Superior temporal gyrus (tissue), 1 donor: ENCODE results near the gene TEX44.
A peak's percentile ranks its signal among the peaks of the same experiment; 100 is the strongest.

ENCODE experiments used
- DNase-seq: peaks from one replicate; pipeline ENCODE4 v3.0.0-alpha.2; 2016; ENCODE audit errors: extremely low spot score

Gene TEX44

DNA sequence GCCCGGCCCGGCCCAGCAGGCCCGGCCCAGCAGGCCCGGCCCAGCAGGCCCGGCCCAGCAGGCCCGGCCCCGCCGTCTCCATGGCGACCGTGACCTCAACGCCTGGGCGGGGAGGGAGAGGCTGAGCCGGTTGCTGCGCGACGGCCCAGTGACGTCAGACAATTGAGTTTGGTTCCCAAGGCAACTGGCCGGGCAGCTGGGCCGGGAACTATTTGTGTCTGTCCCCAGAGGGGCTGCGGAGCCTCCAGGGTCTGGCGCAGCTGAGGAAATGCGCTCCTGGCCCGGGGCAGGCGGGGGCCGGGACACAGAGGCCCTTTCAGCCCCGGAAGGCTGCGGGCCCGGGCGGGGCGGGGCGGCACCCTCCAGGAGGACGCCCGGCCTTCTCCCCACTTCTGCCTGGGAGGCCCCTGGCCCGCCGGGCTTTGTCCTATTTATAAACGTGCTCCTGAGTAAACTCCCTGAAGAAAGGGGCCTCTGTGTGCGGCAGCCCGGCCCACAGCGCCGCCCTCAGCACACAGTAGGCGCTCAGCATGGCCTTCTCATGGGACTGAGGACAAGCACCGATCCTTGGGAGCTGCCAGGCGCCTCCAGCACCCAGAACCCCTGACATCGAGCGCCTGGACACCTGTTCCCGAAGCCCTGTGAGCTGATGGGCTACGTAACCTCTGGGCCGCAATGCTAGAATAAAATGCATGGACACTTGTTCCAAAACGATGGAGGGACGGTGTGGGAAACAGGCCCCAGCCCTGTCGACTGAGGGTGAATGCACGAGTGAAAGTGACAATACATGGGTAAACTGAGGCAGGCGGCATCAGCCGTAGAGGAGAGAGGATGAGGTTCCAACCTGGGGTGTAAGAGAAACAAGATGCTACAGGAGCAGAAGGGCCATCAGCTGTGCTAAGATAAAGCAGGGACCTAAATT is 12.3 kb downstream of the TEX44 start:
- DNase-seq: peak; percentile 100

DNA sequence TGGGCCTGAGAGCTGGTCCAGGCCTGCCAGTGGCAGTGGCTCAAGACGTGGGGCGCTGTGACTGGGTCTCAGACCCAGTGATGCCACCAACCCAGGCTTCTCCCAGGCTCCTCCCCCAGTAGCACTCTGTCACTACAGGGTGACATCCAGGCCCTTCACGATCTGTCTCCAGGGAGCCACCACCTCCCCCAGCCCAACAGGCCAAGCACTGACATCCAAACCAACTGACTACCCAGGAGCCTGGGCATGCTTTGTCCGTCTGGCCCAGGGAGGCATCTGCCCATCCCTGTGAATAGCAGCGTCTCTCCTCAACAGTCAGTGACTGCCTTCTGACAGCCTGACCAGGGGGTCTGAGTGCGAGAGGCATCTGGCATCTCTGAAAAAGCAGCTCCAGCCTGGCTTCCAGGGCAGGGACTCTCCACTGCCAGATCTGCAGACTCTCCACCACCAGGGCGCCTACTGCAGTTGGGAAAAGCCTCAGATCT is 13.0 kb downstream of the TEX44 start:
- peak; percentile 73 for DNase-seq

DNA sequence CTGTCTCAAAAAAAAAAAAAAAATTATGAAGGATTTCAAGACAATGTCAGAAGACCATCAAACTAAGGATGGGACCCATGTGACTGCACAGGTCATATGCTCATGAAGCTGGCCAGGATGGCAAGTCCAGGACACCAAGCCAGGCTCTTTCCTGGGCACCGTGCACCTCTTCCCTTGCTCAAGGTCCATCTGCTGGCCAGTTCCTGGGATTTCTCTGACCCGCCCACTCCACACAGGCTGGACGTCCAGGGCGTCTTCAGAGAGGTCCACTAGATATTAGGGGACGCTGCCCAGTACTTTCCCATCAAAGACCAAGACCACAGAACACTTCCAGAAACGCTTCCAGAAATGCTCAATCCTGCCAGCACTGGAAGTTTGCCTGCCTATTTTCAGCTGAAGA is 14.3 kb downstream of the TEX44 start:
- no peak for DNase-seq

DNA sequence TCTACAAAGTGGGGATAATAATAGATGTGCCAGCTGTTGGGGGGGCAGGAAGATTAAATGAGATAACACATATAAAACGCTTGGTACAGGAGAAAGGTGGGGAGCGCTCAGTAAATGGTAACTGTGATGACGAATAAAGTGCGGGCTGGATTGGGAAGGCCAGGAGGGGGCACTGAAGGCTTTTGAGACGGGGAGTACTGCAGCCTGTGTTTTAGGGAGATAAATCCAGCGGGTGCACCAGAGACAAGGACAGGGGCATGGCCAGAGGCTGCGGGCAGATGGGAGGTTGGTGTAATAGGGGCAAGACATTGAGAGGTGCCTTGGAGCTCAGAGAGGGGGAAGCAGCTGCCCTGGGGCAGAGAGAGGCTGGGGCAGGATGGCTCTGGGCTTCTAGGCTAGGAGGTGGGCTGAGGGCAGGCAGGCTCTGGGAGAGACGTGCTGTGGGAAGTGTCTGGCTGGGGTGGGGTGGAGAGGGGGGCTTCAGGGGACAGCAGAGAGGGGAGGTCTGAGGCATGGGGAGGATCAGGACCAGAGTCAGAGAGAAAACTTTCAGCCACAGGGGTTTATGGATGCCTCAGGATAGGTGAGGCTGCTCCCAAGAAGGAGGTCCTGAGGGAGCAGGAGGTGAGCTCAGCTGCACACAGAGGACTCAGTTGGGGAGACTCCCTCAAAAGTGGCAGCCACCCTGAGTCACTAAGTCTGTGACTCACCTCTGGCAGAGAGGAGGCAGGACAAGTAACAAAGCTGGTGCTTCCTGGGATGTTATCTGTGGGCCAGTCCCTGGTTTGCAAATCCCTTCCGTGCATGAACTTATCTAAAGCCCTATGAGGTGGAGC is 18.8 kb downstream of the TEX44 start:
- DNase-seq: peak; percentile 30

DNA sequence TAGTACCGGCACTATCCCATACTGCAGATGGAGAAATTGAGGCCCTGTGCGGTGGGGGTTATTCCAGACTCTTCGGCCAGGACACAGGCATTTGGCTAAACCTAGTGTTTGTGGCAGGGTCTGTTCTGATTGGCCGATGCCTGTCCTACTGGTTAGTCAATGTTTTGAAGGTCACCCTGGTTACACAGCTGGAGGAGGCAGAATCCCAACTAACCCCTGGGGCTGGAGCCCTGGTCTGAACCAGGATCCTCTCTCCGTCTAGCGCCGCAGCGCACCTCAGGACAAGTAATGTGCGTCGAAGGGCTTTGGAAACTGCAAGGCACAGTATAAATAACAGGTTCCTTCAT is 19.4 kb downstream of the TEX44 start:
- DNase-seq: no peak

DNA sequence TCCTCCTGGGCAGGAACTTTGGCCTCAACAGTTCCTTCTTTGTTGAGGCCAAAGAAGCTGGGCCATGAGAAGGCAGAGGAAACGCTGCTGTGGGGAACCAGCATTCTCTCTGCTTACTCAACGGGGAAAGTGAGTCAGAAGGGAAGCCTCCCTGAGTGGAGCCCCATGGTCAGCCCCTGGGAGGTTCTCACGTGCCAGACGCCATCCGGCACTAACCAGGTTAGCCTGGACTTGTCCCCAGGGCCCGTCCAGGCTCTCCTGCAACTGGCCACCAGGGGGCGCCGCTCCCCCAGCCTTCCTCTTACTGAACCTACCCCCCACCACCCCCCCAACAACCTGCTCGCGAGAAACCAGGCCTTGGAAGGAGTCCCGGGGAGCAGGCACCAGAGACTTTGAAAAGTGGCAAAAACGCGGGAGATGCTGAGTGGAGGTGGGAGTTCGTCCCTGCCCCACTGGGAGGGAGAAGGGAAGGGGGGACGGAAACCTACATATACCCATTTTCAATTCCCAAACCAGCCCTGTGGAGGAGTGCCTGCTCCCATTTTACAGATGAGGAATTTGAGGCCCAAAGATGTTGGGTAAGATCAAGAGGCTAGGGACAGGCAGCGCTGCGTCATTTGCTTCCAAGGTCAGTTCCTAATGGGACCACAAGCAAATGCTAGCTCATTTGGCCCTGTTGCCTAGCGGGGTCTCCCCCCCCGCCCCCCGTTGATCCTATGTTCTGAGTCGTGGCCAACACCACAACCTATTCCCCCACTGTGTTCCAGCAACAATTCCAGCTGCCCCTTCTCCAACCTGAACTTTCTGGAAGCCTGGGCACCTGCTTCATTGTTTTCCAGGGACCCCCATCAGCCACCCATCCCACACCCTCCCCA is 20.0 kb downstream of the TEX44 start:
- peak; percentile 94 for DNase-seq

DNA sequence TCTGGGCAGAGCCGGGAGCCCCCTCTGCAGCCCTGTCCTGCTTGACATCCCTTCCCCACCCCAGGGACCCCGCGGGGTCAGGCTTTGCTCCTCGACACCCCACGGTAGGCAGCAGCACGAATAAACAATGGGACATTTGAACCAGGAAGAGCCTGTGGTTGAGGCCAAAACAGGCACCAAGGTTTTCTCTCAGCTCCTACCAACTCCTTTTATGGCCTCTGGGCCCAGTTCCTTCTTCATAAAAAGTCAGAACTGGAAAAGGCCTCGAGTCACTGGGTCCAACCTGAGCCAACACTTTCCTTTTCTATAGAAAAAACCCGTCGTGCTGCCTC is 20.6 kb downstream of the TEX44 start:
- DNase-seq: peak; percentile 75

DNA sequence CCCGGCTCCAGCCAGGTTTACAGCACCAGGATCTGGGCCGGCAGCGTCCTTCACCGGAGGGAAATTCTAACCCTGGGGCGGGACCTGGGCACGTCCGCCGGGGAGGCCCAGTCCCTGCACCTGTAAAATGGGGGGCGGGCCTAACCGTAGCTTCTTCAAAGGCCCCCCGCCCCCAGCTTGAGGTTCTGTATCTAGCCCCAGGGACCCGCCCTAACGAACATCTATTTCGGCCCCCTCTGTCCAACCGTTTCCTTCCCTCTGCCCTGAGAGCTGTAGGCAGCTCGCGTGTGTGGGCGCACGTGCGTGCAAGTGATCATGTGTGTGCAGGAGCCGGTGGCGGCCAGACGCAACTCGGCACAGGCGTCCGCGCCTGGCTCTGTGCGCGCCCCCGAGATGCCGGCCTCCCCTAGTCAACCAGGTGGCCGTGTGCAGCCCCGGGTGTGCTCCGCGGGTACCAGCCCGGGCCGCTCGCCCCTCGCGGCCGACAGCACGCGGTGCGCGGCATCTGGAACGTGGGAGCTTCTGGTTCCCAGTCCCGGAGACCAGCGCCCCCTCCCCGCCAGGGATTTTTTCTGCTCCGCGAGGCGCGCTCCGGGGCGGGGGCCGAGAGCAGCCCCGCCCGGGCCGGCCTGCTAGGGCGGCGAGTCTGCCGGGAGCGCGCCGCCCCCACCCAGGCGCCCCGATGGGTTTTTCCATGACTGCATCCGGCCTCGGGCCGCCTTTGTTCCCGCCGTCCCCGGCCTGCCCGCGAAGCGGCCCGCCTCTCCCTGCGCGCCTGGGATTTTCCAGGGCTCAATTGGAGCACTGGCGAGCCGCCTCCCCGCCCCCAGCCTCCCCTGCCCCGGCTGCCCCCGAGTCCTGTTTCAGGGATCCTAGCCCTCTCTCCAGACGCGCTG is 21.2 kb downstream of the TEX44 start:
- peak; percentile 90 for DNase-seq

DNA sequence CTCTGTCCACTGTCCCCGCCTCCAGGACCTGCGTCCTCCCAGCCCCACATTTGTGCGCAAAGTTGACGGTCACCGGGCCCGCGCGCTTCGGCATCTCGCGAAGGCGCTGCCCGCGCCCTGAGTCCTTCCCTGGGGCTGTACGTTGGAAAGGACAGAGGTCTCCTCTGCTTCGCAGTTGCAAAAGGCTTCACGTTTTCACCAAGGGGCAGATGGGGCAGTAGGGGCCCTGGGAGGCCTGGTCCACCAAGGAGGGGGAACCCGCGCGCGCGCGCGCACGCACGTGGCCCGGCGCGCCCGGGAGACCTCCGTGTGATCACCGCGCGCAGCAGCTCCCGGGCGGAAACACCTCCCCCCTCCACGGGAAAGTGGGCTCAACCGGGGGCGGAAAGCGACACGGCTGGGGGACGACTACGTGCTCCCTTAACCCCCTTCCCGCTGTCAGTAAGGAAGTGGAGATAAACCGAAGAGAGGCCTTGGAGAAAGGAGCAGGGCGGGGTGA is 21.9 kb downstream of the TEX44 start:
- DNase-seq: no peak

DNA sequence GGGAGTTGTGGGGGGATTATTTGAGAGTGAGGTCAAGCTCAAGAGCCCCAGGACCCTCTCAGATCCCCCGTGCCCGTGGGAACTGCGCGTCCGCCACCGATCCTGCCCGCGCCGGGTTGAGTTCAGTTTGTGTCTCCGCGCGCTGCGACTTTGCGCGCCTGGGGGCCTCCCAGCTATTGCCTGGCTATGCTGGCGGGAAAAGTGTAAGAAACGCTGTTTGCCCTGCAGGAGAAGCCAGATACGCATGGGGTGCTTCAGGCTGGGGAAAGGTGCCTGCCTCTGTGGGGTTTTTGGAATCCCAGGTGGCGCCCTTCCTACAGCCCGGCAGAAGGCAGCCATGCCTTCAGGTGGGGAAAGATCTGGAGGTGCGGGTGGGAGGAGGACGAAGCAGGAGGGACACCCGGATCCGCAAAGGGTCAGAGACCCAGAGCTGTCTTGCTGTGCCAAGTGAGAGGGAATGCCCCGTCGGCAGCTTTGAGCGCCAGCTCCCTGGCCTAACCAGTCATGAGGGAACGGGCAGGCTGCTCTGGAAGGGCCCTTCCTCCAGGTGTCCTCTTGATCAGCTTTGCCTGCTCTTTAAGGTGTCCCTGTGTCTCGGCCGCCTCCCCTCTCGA is 22.5 kb downstream of the TEX44 start:
- DNase-seq: peak; percentile 33

DNA sequence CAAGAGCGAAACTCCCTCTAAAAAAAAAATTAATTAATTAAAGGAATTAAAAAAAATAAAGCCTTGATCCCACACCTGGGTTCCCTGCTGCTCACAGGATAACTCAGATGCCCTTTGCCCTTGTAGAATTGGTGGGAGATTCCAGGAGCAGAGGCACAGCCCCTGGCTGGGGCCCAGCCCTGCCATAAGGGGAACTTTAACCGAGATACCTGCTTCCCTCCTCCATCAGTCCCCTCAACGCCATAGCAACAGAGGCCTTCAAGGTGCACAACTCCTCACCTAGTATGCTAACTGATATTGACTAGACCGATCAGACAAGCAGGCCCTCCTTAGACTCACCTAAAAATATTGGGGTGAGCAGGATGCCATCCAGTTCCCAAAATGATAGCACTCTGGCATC is 23.6 kb downstream of the TEX44 start:
- no peak for DNase-seq

DNA sequence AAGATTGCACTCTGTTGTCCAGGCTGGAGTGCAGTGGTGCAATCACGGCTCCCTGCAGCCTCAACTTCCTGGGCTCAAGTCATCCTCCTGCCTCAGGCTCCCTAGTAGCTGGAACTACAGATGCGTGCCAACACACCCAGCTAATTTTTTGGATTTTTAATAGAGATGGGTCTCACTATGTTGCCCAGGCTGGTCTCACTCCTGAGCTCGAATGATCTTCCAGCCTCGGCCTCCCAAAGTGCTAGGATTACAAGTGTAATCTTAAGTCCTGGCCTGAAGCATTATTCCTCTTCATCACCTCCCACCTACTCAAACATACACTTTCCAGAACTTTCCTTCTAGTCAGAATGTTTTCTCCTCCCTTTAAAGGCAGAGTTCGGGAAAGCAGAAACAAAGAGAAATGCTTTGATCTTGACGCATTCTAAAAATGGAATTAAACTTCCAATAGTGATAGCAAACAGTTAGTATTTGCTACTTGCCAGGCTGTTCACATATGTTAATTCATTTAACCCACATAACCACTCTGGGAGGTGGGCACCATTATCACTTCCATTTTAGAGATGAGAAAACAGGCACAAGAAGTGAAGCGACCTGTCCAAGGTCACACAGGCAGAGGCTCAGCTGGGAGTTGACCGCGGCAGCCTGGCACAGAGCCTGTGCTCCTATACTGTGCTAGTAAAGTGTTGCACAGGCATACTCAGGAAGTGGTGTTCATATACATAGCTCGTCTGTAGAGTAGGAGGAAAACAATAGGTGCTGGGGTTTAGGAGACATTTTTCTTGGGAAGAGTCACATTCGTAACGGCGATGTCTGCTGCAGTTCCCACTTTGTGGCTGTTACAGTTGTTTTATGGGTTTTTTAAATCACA is 24.6 kb downstream of the TEX44 start:
- DNase-seq: no peak

DNA sequence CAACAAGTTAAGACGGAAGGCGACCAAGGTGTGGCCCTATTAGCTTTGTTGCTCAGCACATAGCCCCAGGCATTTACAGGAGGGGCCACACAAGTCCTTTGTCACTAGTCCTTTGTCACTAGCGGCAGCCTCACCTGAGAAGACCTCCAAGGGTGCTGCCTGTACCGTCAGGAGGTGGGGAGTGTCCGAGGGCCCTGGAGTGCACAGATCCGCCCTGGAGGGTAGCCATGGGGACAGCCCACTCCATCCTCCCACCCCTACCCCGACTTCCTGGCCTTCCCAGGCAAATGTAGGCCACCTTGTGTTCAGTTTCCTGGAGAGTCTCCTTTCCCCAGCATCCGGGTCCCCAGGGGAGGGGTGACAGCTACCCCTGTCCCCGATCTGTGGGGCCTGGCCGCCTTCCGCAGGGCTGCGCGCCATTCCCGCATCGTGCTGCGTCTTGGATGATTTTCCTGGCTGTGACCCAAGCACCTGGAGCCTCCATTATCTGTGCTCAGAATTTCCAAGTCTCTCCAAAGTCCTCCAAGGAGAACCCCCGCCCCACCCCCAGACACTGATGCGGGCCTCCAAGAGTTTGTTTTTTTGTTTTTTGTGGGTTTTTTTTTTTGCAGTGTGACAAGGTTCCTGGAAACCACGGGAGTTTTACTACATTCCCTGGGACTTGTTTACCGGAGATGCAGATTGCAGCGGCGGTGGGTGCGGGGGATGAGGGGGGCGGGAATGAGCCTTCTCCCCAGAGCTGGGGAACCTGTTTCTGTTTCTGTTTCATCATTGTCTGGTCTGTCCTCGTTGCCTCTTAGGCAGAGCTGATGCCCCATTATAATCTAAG is 28.6 kb downstream of the TEX44 start:
- peak; percentile 24 for DNase-seq

DNA sequence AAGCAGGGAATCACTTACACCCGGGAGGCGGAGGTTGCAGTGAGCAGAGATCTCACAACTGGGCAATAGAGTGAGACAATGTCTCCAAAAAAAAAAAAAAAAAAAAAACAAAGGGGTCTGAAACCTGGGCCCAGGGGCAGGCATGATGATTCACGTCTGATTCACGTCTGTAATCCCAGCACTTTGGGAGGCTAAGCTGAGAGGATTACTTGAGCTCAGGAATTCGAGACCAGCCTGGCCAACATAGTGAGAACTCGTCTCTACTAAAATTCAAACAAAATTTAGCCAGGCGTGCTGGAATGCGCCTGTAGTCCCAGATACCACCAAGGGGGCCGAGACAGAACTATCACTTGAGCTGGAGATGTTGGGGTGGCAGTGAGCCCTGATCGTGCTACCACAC is 30.3 kb downstream of the TEX44 start:
- no peak for DNase-seq

DNA sequence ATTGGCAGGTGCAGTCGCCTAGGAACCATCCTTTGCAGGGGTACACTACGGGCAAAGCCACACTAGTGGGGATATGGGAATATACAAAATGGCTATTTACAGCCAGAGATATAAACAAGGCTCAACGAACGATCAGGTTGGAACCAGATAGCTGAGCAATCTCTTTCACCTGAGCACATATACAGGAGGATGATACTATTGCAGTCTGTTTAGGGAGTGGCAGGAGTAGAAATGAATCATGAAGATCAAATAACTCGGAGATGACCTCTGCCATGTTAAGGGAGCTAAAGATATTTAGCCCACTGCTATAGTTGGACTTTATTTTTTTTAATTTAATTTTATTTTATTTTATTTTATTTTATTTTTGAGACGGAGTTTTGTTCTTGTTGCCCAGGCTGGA is 33.8 kb downstream of the TEX44 start:
- DNase-seq: no peak

DNA sequence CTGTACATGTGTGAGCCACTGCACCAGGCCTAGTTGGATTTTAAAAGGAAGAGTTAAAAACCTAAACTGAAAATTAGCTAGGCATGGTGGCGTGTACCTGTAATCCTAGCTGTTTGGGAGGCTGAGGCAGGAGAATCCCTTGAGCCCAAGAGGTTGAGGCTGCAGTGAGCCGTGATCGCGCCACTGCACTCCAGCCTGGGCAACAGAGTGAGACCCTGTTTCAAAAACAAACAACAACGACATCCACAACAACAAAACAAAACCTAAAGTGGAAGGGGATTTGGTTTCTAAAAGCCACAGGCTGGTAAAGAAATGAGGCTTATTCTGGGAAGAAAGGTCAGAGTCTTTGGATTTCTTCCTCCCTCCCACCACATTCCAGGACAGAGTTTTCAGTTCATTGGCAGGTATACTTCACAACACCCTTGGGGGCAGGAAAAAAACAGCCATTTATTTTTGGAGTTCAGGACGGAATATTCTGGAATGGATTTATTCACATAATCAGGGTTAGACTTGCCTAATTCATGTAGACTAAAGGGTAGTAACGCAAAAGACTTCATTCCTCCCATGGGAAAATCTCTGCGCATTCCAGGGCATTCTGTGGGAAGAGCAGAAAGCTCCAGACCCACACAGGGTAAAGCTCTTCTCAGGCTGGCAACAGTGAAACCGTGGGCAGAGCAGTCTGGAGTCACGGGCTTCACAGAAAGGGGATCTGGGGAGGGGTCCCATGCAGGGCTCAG is 34.9 kb downstream of the TEX44 start:
- no peak for DNase-seq

DNA sequence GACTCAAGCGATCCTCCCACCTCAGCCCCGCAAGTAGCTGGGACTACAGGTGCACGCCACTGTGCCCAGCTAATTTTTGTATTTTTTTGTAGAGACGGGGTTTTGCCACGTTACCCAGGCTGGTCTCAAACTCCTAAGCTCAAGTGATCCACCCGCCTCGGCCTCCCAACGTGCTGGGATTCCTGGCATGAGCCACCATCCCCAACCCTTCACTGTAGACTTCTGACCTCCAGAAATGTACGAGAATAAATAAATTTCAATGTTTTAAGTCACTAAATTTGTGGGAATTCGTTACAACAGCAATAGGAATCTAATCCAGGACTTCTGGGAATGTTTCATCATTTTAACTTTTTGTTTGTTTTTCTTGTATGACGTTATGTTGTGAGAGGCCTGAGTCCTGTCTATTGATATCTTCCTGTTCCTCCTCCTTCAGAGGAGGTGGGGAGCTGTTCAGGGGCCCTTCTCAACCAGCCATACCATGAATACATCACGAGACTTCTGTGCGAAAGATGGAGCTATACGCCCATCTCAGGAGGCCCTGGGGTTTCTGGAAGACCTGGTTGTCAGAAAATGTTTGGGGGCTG is 40.0 kb downstream of the TEX44 start:
- no peak for DNase-seq
